HEK293 (cell line): Measurements from ENCODE around the gene GCNT2.

ENCODE experiments used
- CTCF ChIP-seq: fragments of 450-650 bp; formaldehyde crosslinking; IDR thresholded peaks from 2 replicates; pipeline ENCODE4 v1.5.1; 2016; ENCODE audit warnings: missing biosample characterization, missing genetic modification characterization
- KLF16 ChIP-seq: fragments of 450-650 bp; formaldehyde crosslinking; IDR thresholded peaks from 2 replicates; pipeline ENCODE4 v1.5.1; 2017; ENCODE audit warnings: missing biosample characterization, missing genetic modification characterization
- MEIS1 ChIP-seq: sonication (generic); formaldehyde crosslinking; IDR thresholded peaks from 2 replicates; pipeline ENCODE4 v1.8.1; 2022; ENCODE audit warnings: missing genetic modification reagents, mild to moderate bottlenecking, borderline replicate concordance
- SETDB1 ChIP-seq: IDR thresholded peaks from one replicate; pipeline ENCODE4 v1.6.1; 2017; ENCODE audit warnings: mild to moderate bottlenecking, low read length, moderate library complexity, mixed read lengths; ENCODE audit not compliant: insufficient read length
- YY1 ChIP-seq: fragments of 450-650 bp; formaldehyde crosslinking; IDR thresholded peaks from 2 replicates; pipeline ENCODE4 v1.5.1; 2018; ENCODE audit warnings: missing biosample characterization, missing genetic modification characterization
- ZBTB1 ChIP-seq: fragments of 450-650 bp; formaldehyde crosslinking; IDR thresholded peaks from 2 replicates; pipeline ENCODE4 v1.5.1; 2016; ENCODE audit warnings: missing biosample characterization, missing genetic modification characterization
- ZNF146 ChIP-seq: fragments of 450-650 bp; formaldehyde crosslinking; IDR thresholded peaks from 2 replicates; pipeline ENCODE4 v1.5.1; 2016; ENCODE audit warnings: missing biosample characterization, missing genetic modification characterization
- ZNF311 ChIP-seq: fragments of 450-650 bp; formaldehyde crosslinking; IDR thresholded peaks from 2 replicates; pipeline ENCODE4 v1.5.1; 2017; ENCODE audit warnings: missing biosample characterization, missing genetic modification characterization, borderline replicate concordance
- ZNF48 ChIP-seq: fragments of 450-650 bp; formaldehyde crosslinking; IDR thresholded peaks from 2 replicates; pipeline ENCODE4 v1.5.1; 2016; ENCODE audit warnings: missing biosample characterization, missing genetic modification characterization
- ZNF660 ChIP-seq: fragments of 450-650 bp; IDR thresholded peaks from 2 replicates; pipeline ENCODE4 v1.5.1; 2018; ENCODE audit warnings: missing biosample characterization, mild to moderate bottlenecking, missing genetic modification characterization

- TF ChIP-seq ZNF311 (no peak), ZBTB1 (no peak), SETDB1 (no peak), ZNF48 (tag by site-specific recombination) (no peak), MEIS1 (CRISPR knock-in tag) (no peak), CTCF (tag by site-specific recombination) (no peak), ZNF660 (tag by site-specific recombination) (no peak), KLF16 (tag by site-specific recombination) (no peak), YY1 (tag by site-specific recombination) (no peak), ZNF146 (tag by site-specific recombination) (no peak)
Measured at GRCh38 chr6:10564975-10565673, 44.0 kb downstream of the GCNT2 start.
